Activated CD8-positive, alpha-beta T cell treated with anti-CD3 and anti-CD28 coated beads, Interleukin-2, amount 10 ng/mL, durations not matched to agents 7 days and 5 days (primary cell): ENCODE results near the gene KCNK7. TPM values are rescaled to one million over a fixed set of nuclear protein-coding genes. Genes with fewer than 3 reads are reported as not detected.
A peak's percentile ranks its signal among the peaks of the same experiment; 100 is the strongest.

ENCODE experiments used
- ATAC-seq: fragments of 150-1000 bp; cut with Tn5 transposase; one replicate; pipeline ENCODE4 v1.10.0; 2021; ENCODE audit warnings: moderate library complexity
- CTCF ChIA-PET: fragments of 350-600 bp; sonication (Branson Sonifier 250); formaldehyde crosslinking; loops from one replicate; lab custom pipeline; 2021; ENCODE audit warnings: antibody characterized with exemption; lab: Charles Lee
- POLR2A ChIA-PET: fragments of 350-600 bp; sonication (Branson Sonifier 250); formaldehyde crosslinking; loops from one replicate; lab custom pipeline; 2021; ENCODE audit warnings: antibody characterized with exemption; lab: Charles Lee
- DNase-seq: peaks from one replicate; pipeline ENCODE4 v3.0.0-alpha.2; 2020
- H3K27ac Mint-ChIP-seq: one replicate; pipeline ENCODE4 v1.8.0; 2021; ENCODE audit warnings: mild to moderate bottlenecking, mixed read lengths
- H3K27me3 Mint-ChIP-seq: one replicate; pipeline ENCODE4 v1.8.0; 2021; ENCODE audit warnings: low read depth, mixed read lengths
- H3K36me3 Mint-ChIP-seq: one replicate; pipeline ENCODE4 v1.8.0; 2021; ENCODE audit warnings: low read depth, mixed read lengths
- H3K4me1 Mint-ChIP-seq: one replicate; pipeline ENCODE4 v1.8.0; 2021; ENCODE audit warnings: low read depth, mixed read lengths
- H3K4me3 Mint-ChIP-seq: one replicate; pipeline ENCODE4 v1.8.0; 2021; ENCODE audit warnings: mild to moderate bottlenecking, mixed read lengths
- H3K9me3 Mint-ChIP-seq: one replicate; pipeline ENCODE4 v1.8.0; 2022; ENCODE audit warnings: mixed read lengths; ENCODE audit not compliant: insufficient read depth
- total RNA-seq, 2 experiments: library from RNA; stranded (reverse); gene quantifications; one replicate each; pipeline ENCODE4 v1.2.3, GENCODE V29; 2021

KCNK7 gene
- total RNA-seq, 2 experiments from 2014 or later = 0.95 to 0.99 TPM

GRCh38 chr11:65554842-65555430 is 40.7 kb downstream of the KCNK7 start:
- CTCF ChIA-PET = interaction anchor here (0.8 to 3.5 kb wide), 4 partner anchors 11 to 17 kb away, joined by 3 to 18 read pairs (median 4); partner anchors contain the start of gene ZNRD2
- no peak for DNase-seq
- H3K4me3 Mint-ChIP-seq = peak overlapping the region; percentile 68
- no peaks in the 10 kb centered on the region for H3K27me3 Mint-ChIP-seq
- peaks cover 72% of the 10 kb centered on the region for H3K4me1 Mint-ChIP-seq
- no peak for ATAC-seq
- POLR2A ChIA-PET = interaction anchor here (1.0 kb wide), 1 partner anchor 303 kb away, joined by 3 read pairs; the partner anchor contains the start of gene CFL1
- H3K9me3 Mint-ChIP-seq = no peaks in the 10 kb centered on the region
- peak overlapping the region; percentile 76 for H3K27ac Mint-ChIP-seq
- peaks cover 24% of the 10 kb centered on the region for H3K36me3 Mint-ChIP-seq

- ChIA-PET POLR2A (interaction anchor here (0.8 to 1.0 kb wide), 3 partner anchors 11 to 304 kb away, joined by 3 read pairs; partner anchors contain the start of gene CFL1), CTCF (interaction anchor here (1.0 to 3.9 kb wide), 4 partner anchors 11 to 16 kb away, joined by 3 to 35 read pairs (median 12); partner anchors contain the start of gene ZNRD2)
- peak overlapping the region; percentile 68 for H3K4me3 Mint-ChIP-seq
- ATAC-seq (no peak), DNase-seq (no peak)
- peaks cover 67% of the 10 kb centered on the region for H3K4me1 Mint-ChIP-seq
- H3K9me3 Mint-ChIP-seq = no peaks in the 10 kb centered on the region
- peak overlapping the region; percentile 76 for H3K27ac Mint-ChIP-seq
- H3K27me3 Mint-ChIP-seq = no peaks in the 10 kb centered on the region
- peaks cover 28% of the 10 kb centered on the region for H3K36me3 Mint-ChIP-seq
These were observed 41.4 kb downstream of the KCNK7 start for GRCh38 chr11:65554057-65554818.

- Mint-ChIP-seq H3K9me3 (no peaks in the 10 kb centered on the region), H3K27ac (peak overlapping the region; percentile 62), H3K27me3 (no peaks in the 10 kb centered on the region), H3K36me3 (peaks cover 36% of the 10 kb centered on the region), H3K4me3 (peak overlapping the region; percentile 50), H3K4me1 (peaks cover 70% of the 10 kb centered on the region)
- ATAC-seq (peak; percentile 67), DNase-seq (peak; percentile 91)
- ChIA-PET CTCF (interaction anchor here (1.7 to 3.9 kb wide), 6 partner anchors 10 to 19 kb away, joined by 5 to 35 read pairs (median 13); partner anchors contain the start of gene FAM89B), POLR2A (interaction anchor here (0.8 to 2.0 kb wide), 8 partner anchors 9 to 220 kb away, joined by 3 to 5 read pairs (median 3); partner anchors contain the start of genes DPF2, MALAT1 and ZNRD2)
These were observed 42.1 kb downstream of the KCNK7 start for GRCh38 chr11:65553301-65554001.

- ChIA-PET CTCF (interaction anchor here (0.7 to 3.9 kb wide), 12 partner anchors 9 to 417 kb away, joined by 3 to 35 read pairs (median 7); partner anchors contain the start of genes EHBP1L1 and FAM89B), POLR2A (interaction anchor here (0.8 to 2.0 kb wide), 7 partner anchors 9 to 219 kb away, joined by 3 to 6 read pairs (median 3); partner anchors contain the start of genes DPF2, MALAT1 and ZNRD2)
- ATAC-seq = no peak
- Mint-ChIP-seq H3K27ac (peak overlapping the region; percentile 78), H3K9me3 (no peaks in the 10 kb centered on the region), H3K4me3 (peak overlapping the region; percentile 13), H3K36me3 (peaks cover 42% of the 10 kb centered on the region), H3K4me1 (peaks cover 79% of the 10 kb centered on the region), H3K27me3 (no peaks in the 10 kb centered on the region)
- no peak for DNase-seq
These were observed 43.1 kb downstream of the KCNK7 start for GRCh38 chr11:65552388-65552951.

GRCh38 chr11:65551572-65552387 is 43.8 kb downstream of the KCNK7 start:
- H3K27me3 Mint-ChIP-seq = no peaks in the 10 kb centered on the region
- peak; percentile 77 for DNase-seq
- H3K9me3 Mint-ChIP-seq = no peaks in the 10 kb centered on the region
- peak overlapping the region; percentile 13 for H3K4me3 Mint-ChIP-seq
- H3K4me1 Mint-ChIP-seq = peaks cover 77% of the 10 kb centered on the region
- peaks cover 44% of the 10 kb centered on the region for H3K36me3 Mint-ChIP-seq
- peak overlapping the region; percentile 78 for H3K27ac Mint-ChIP-seq
- POLR2A ChIA-PET = interaction anchor here (0.6 to 2.0 kb wide), 4 partner anchors 10 to 47 kb away, joined by 3 to 6 read pairs (median 4); partner anchors contain the start of gene ZNRD2
- peak; percentile 44 for ATAC-seq
- CTCF ChIA-PET = interaction anchor here (0.7 to 3.9 kb wide), 14 partner anchors 8 to 417 kb away, joined by 3 to 35 read pairs (median 6); partner anchors contain the start of genes EHBP1L1 and FAM89B

- POLR2A ChIA-PET = interaction anchor here (1.0 to 1.1 kb wide), 3 partner anchors 8 to 50 kb away, joined by 3 to 4 read pairs (median 3); partner anchors contain the start of gene MALAT1
- CTCF ChIA-PET = interaction anchor here (1.2 to 1.7 kb wide), 4 partner anchors 8 to 21 kb away, joined by 3 to 6 read pairs (median 4); partner anchors contain the start of gene ZNRD2
- no peaks in the 10 kb centered on the region for H3K9me3 Mint-ChIP-seq
- peaks cover 53% of the 10 kb centered on the region for H3K36me3 Mint-ChIP-seq
- ATAC-seq (no peak), DNase-seq (no peak)
- no peak overlapping the region for H3K27ac Mint-ChIP-seq
- no peak overlapping the region for H3K4me3 Mint-ChIP-seq
- peaks cover 66% of the 10 kb centered on the region for H3K4me1 Mint-ChIP-seq
- no peaks in the 10 kb centered on the region for H3K27me3 Mint-ChIP-seq
These were observed 46.5 kb downstream of the KCNK7 start for GRCh38 chr11:65549096-65549495.

GRCh38 chr11:65548395-65548794 is 47.2 kb downstream of the KCNK7 start:
- ChIA-PET CTCF (interaction anchor here (1.2 to 1.7 kb wide), 4 partner anchors 8 to 22 kb away, joined by 3 to 6 read pairs (median 4); partner anchors contain the start of gene ZNRD2), POLR2A (interaction anchor here (1.0 to 1.1 kb wide), 3 partner anchors 9 to 49 kb away, joined by 3 to 4 read pairs (median 3); partner anchors contain the start of gene MALAT1)
- Mint-ChIP-seq H3K9me3 (no peaks in the 10 kb centered on the region), H3K36me3 (peaks cover 53% of the 10 kb centered on the region), H3K27ac (peak overlapping the region; percentile 69), H3K4me1 (peaks cover 64% of the 10 kb centered on the region), H3K4me3 (peak overlapping the region; percentile 39), H3K27me3 (no peaks in the 10 kb centered on the region)
- no peak for ATAC-seq
- no peak for DNase-seq

- no peaks in the 10 kb centered on the region for H3K27me3 Mint-ChIP-seq
- H3K9me3 Mint-ChIP-seq = no peaks in the 10 kb centered on the region
- H3K36me3 Mint-ChIP-seq = peaks cover 52% of the 10 kb centered on the region
- ChIA-PET POLR2A (interaction anchor here (0.9 to 1.1 kb wide), 3 partner anchors 9 to 49 kb away, joined by 3 to 5 read pairs (median 3); partner anchors contain the start of genes MALAT1 and ZNRD2), CTCF (interaction anchor here (1.3 to 8.4 kb wide), 5 partner anchors 9 to 43 kb away, joined by 3 to 172 read pairs (median 5); partner anchors contain the start of genes FAM89B and KCNK7)
- peak overlapping the region; percentile 72 for H3K4me3 Mint-ChIP-seq
- H3K4me1 Mint-ChIP-seq = peaks cover 57% of the 10 kb centered on the region
- no peak for ATAC-seq
- no peak for DNase-seq
- H3K27ac Mint-ChIP-seq = peak overlapping the region; percentile 69
These were observed 48.0 kb downstream of the KCNK7 start for GRCh38 chr11:65547446-65548125.

GRCh38 chr11:65546217-65546958 is 49.2 kb downstream of the KCNK7 start:
- Mint-ChIP-seq H3K27me3 (no peaks in the 10 kb centered on the region), H3K36me3 (peaks cover 40% of the 10 kb centered on the region), H3K27ac (peak overlapping the region; percentile 87), H3K4me1 (peaks cover 52% of the 10 kb centered on the region), H3K4me3 (peak overlapping the region; percentile 72), H3K9me3 (no peaks in the 10 kb centered on the region)
- ChIA-PET CTCF (interaction anchor here (1.1 to 8.4 kb wide), 6 partner anchors 11 to 44 kb away, joined by 3 to 172 read pairs (median 4); partner anchors contain the start of genes FAM89B, KCNK7 and ZNRD2), POLR2A (interaction anchor here (0.6 to 1.7 kb wide), 6 partner anchors 10 to 41 kb away, joined by 3 to 5 read pairs (median 4); partner anchors contain the start of genes FAM89B and ZNRD2)
- peak; percentile 98 for DNase-seq
- ATAC-seq = peak; percentile 92
